Right atrium auricular region (tissue), 2 donors: ENCODE results near the gene SORCS3. TPM values are rescaled to one million over a fixed set of nuclear protein-coding genes. Genes with fewer than 3 reads are reported as not detected.

Experiments
- DNase-seq: peaks from one replicate; pipeline ENCODE4 v3.0.0-alpha.2; 2019; ENCODE audit warnings: low spot score
- H3K27ac ChIP-seq, 2 donors: fragments of 200-600 bp; sonication (generic); 1 replicate in 1 of 2; 2 replicates in 1 of 2; pipeline ENCODE4 v1.5.1; 2016 to 2019
- H3K27me3 ChIP-seq, 2 donors: fragments of 200-600 bp; sonication (generic); one replicate each; pipeline versions ENCODE4 v1.5.1 to v1.6.0; 2017 to 2019
- H3K36me3 ChIP-seq: fragments of 200-600 bp; sonication (generic); one replicate; pipeline ENCODE4 v1.5.1; 2016
- H3K4me1 ChIP-seq, 2 donors: fragments of 200-600 bp; sonication (generic); one replicate each; pipeline versions ENCODE4 v1.5.1 to v1.6.0; 2017 to 2019
- H3K4me3 ChIP-seq, 2 donors: fragments of 200-600 bp; sonication (generic); 1 replicate in 1 of 2; 2 replicates in 1 of 2; pipeline ENCODE4 v1.5.1; 2017 to 2019; ENCODE audit warnings: mild to moderate bottlenecking in 1 of 2, moderate library complexity in 1 of 2
- H3K9me3 ChIP-seq, 2 donors: fragments of 200-600 bp; sonication (generic); one replicate each; pipeline ENCODE4 v1.5.1; 2019
- CTCF ChIP-seq, 2 donors: fragments of 200-600 bp; sonication (generic); IDR thresholded peaks; one replicate each; pipeline ENCODE4 v1.5.1; 2019; ENCODE audit warnings: antibody characterized with exemption in 2 of 2
- total RNA-seq, 2 donors: library from RNA; depleted of rRNA; stranded (reverse); fragments of >200 nt; gene quantifications; one replicate each; pipeline ENCODE4 v1.1.0, GENCODE V29; 2016

The SORCS3 gene
- total RNA-seq, 2 donors from 2014 or later = 0.07 TPM; not detected in 1

GRCh38 chr10:105026566-105026965, 385.5 kb downstream of the SORCS3 start:
- no peaks in the 10 kb centered on the region for H3K36me3 ChIP-seq
- no peak for TF ChIP-seq CTCF (IDR thresholded peaks at IDR 0.05)
- H3K9me3 ChIP-seq = no peaks in the 10 kb centered on the region
- no peaks in the 10 kb centered on the region for H3K27me3 ChIP-seq
- no peak for DNase-seq
- H3K4me1 ChIP-seq = no peaks in the 10 kb centered on the region
- H3K27ac ChIP-seq = no peak overlapping the region
- H3K4me3 ChIP-seq = no peak overlapping the region

GRCh38 chr10:105029286-105029685, 388.2 kb downstream of the SORCS3 start:
- Histone ChIP-seq H3K36me3 (no peaks in the 10 kb centered on the region), H3K27ac (no peak overlapping the region), H3K9me3 (no peaks in the 10 kb centered on the region), H3K27me3 (no peaks in the 10 kb centered on the region), H3K4me3 (no peak overlapping the region), H3K4me1 (no peaks in the 10 kb centered on the region)
- no peak for DNase-seq
- TF ChIP-seq CTCF (IDR thresholded peaks at IDR 0.05) = no peak

GRCh38 chr10:105037022-105037421, 395.9 kb downstream of the SORCS3 start:
- no peaks in the 10 kb centered on the region for H3K27me3 ChIP-seq
- no peaks in the 10 kb centered on the region for H3K9me3 ChIP-seq
- no peak overlapping the region for H3K4me3 ChIP-seq
- no peaks in the 10 kb centered on the region for H3K36me3 ChIP-seq
- no peak for TF ChIP-seq CTCF (IDR thresholded peaks at IDR 0.05)
- no peak for DNase-seq
- H3K27ac ChIP-seq = no peak overlapping the region
- no peaks in the 10 kb centered on the region for H3K4me1 ChIP-seq

- no peak for TF ChIP-seq CTCF (IDR thresholded peaks at IDR 0.05)
- H3K27ac ChIP-seq = no peak overlapping the region
- DNase-seq = no peak
- no peaks in the 10 kb centered on the region for H3K27me3 ChIP-seq
- no peaks in the 10 kb centered on the region for H3K36me3 ChIP-seq
- H3K9me3 ChIP-seq = no peaks in the 10 kb centered on the region
- no peaks in the 10 kb centered on the region for H3K4me1 ChIP-seq
- H3K4me3 ChIP-seq = no peak overlapping the region
Observed at GRCh38 chr10:105041956-105042355, 400.9 kb downstream of the SORCS3 start.

GRCh38 chr10:105042906-105043552, 401.9 kb downstream of the SORCS3 start:
- Histone ChIP-seq H3K36me3 (no peaks in the 10 kb centered on the region), H3K9me3 (no peaks in the 10 kb centered on the region), H3K27me3 (no peaks in the 10 kb centered on the region), H3K4me3 (no peak overlapping the region), H3K4me1 (no peaks in the 10 kb centered on the region), H3K27ac (no peak overlapping the region)
- TF ChIP-seq CTCF (IDR thresholded peaks at IDR 0.05) = no peak
- no peak for DNase-seq

GRCh38 chr10:105044902-105045301, 403.8 kb downstream of the SORCS3 start:
- Histone ChIP-seq H3K27ac (no peak overlapping the region), H3K36me3 (no peaks in the 10 kb centered on the region), H3K27me3 (no peaks in the 10 kb centered on the region), H3K9me3 (peaks cover 0 to under 1% of the 10 kb centered on the region in 2 donors), H3K4me3 (no peak overlapping the region), H3K4me1 (no peaks in the 10 kb centered on the region)
- DNase-seq = no peak
- TF ChIP-seq CTCF (IDR thresholded peaks at IDR 0.05) = no peak
